Stimulated activated CD4-positive, alpha-beta T cell treated with anti-CD3 and anti-CD28 coated beads, Interleukin-12 subunit alpha, Interleukin-12 subunit beta, amount 100 ng/mL, for 48 hours (primary cell): ENCODE measurements around the gene CHPT1.
A peak's percentile ranks its signal among the peaks of the same experiment; 100 is the strongest.

Experiments used
- DNase-seq, 3 donors: peaks; one replicate each; pipeline ENCODE4 v3.0.0-alpha.2; 2020; ENCODE audit warnings: low read depth in 2 of 3, low spot score in 1 of 3

The CHPT1 gene

GRCh38 chr12:101761350-101761749, 63.9 kb downstream of the CHPT1 start:
- DNase-seq = no peak

- no peak for DNase-seq
Measured at GRCh38 chr12:101761781-101762180, 64.3 kb downstream of the CHPT1 start.

- DNase-seq = no peak
Measured at GRCh38 chr12:101763246-101763931, 65.9 kb downstream of the CHPT1 start.

- no peak for DNase-seq
Measured at GRCh38 chr12:101764051-101764792, 66.8 kb downstream of the CHPT1 start.

GRCh38 chr12:101767537-101767936, 70.1 kb downstream of the CHPT1 start:
- no peak for DNase-seq

- no peak for DNase-seq
Measured at GRCh38 chr12:101768781-101769180, 71.3 kb downstream of the CHPT1 start.

GRCh38 chr12:101769865-101770264, 72.4 kb downstream of the CHPT1 start:
- DNase-seq = no peak

GRCh38 chr12:101772012-101772775, 74.8 kb downstream of the CHPT1 start:
- DNase-seq = no peak

- DNase-seq = peak; percentile 30 to 62 (median 46)
Measured at GRCh38 chr12:101773650-101774162, 76.3 kb downstream of the CHPT1 start.

GRCh38 chr12:101775816-101776215, 78.4 kb downstream of the CHPT1 start:
- no peak for DNase-seq

- no peak for DNase-seq
Measured at GRCh38 chr12:101777485-101777884, 80.0 kb downstream of the CHPT1 start.

GRCh38 chr12:101777978-101778377, 80.5 kb downstream of the CHPT1 start:
- DNase-seq = no peak
